ENCODE results near the gene MTMR12. TPM values are rescaled to one million over a fixed set of nuclear protein-coding genes. Genes with fewer than 3 reads are reported as not detected.

MTMR12 gene
- total RNA-seq, 1 donor from 2014 or later: 36.3 TPM

DNA sequence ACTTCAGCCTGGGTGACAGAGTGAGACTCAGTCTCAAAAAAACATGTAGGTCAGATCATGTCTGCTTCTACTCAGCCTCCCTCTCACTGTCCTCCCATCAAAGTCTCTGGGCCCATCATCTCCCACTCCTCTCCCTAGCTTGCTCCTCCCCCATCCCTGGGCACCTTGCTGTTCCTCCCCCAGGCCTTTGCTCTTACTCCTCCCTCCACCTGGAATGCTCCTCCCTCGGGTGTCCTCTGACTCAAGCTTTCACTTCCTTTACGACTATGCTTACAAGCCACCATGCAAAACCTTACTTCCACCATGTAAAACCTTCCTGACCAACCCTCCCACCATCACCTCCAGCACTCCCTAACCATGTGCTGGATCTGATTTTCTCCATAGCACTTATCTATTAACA is 51.5 kb downstream of the MTMR12 start:
- POLR2A ChIA-PET: no interaction called here
- CTCF ChIA-PET: interaction anchor here (1.6 kb wide), 1 partner anchor 69 kb away, joined by 3 read pairs; no protein-coding TSS in a partner anchor
- Mint-ChIP-seq H3K4me3 (no peak overlapping the region), H3K36me3 (ENCODE audit: low read depth) (peaks cover 84% of the 10 kb centered on the region), H3K9me3 (peaks cover 9% of the 10 kb centered on the region), H3K27me3 (no peaks in the 10 kb centered on the region), H3K4me1 (peaks cover 17% of the 10 kb centered on the region), H3K27ac (peak overlapping the region; percentile 69)
- intact Hi-C loops (cut with micrococcal nuclease): loop anchor here (5.0 kb wide), 1 partner anchor 51 kb away; the partner anchor contains the start of gene MTMR12
- ATAC-seq (ENCODE audit: low read depth) (peak; percentile 79), DNase-seq (no peak)
- TF ChIP-seq, protein P1, sequence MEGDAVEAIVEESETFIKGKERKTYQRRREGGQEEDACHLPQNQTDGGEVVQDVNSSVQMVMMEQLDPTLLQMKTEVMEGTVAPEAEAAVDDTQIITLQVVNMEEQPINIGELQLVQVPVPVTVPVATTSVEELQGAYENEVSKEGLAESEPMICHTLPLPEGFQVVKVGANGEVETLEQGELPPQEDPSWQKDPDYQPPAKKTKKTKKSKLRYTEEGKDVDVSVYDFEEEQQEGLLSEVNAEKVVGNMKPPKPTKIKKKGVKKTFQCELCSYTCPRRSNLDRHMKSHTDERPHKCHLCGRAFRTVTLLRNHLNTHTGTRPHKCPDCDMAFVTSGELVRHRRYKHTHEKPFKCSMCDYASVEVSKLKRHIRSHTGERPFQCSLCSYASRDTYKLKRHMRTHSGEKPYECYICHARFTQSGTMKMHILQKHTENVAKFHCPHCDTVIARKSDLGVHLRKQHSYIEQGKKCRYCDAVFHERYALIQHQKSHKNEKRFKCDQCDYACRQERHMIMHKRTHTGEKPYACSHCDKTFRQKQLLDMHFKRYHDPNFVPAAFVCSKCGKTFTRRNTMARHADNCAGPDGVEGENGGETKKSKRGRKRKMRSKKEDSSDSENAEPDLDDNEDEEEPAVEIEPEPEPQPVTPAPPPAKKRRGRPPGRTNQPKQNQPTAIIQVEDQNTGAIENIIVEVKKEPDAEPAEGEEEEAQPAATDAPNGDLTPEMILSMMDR (IDR thresholded peaks at IDR 0.05): no peak

DNA sequence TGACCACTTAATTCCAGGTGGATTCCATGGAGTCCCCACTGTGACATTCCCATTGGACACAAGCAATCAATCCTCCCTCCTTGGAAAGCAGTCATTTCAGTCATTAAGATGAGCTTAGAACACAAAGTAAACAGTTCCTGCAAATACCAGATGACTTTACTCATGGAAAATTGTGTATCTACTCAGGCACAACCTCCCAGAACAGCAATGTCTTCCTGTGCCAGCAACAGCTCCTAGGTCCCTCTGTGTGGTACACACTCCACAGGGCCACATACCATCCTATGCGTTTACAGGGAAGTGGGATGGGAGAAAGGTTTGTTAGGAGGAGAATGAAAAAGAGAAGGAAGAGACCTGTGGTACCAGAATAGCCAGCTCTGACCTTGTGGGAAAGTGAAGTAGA is 53.7 kb downstream of the MTMR12 start:
- TF ChIP-seq, protein P1 (IDR thresholded peaks at IDR 0.05): no peak
- Mint-ChIP-seq H3K9me3 (peaks cover 9% of the 10 kb centered on the region), H3K27ac (peak overlapping the region; percentile 24), H3K27me3 (no peaks in the 10 kb centered on the region), H3K4me3 (no peak overlapping the region), H3K4me1 (peaks cover 17% of the 10 kb centered on the region), H3K36me3 (ENCODE audit: low read depth) (peaks cover 84% of the 10 kb centered on the region)
- intact Hi-C loops (cut with micrococcal nuclease): no loop called here
- DNase-seq: no peak
- ChIA-PET POLR2A (interaction anchor here (1.3 kb wide), 1 partner anchor 10 kb away, joined by 3 read pairs; no protein-coding TSS in a partner anchor), CTCF (no interaction called here)
- no peak for ATAC-seq (ENCODE audit: low read depth)

DNA sequence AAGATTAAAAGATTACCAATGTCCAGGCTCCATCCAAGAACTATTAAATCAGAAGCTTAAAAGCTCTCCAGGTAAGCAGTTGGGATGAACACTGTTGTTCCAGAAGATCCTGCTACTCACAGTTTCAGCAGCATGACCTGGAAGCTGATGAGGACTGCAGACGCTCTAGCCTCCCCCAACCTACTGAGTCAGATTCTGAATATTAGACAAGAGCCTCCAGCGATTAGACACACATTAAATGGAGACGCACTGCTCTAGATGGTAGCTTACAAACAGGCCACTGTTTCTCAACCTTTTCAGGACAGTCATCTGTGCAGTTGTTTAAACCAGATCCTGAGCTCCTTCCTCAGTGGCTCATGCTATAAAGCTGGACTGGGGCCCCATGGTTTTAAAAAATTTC is 54.3 kb downstream of the MTMR12 start:
- ChIA-PET CTCF (interaction anchor here (0.7 kb wide), 1 partner anchor 22 kb away, joined by 3 read pairs; no protein-coding TSS in a partner anchor), POLR2A (interaction anchor here (0.7 to 1.3 kb wide), 2 partner anchors 10 to 49 kb away, joined by 3 to 4 read pairs; no protein-coding TSS in a partner anchor)
- TF ChIP-seq, protein P1 (IDR thresholded peaks at IDR 0.05): no peak
- peaks cover 84% of the 10 kb centered on the region for H3K36me3 Mint-ChIP-seq (ENCODE audit: low read depth)
- H3K9me3 Mint-ChIP-seq: peaks cover 9% of the 10 kb centered on the region
- no peaks in the 10 kb centered on the region for H3K27me3 Mint-ChIP-seq
- DNase-seq (no peak), ATAC-seq (ENCODE audit: low read depth) (no peak)
- H3K27ac Mint-ChIP-seq: no peak overlapping the region
- H3K4me1 Mint-ChIP-seq: peaks cover 17% of the 10 kb centered on the region
- no peak overlapping the region for H3K4me3 Mint-ChIP-seq
- intact Hi-C loops (cut with micrococcal nuclease): no loop called here

DNA sequence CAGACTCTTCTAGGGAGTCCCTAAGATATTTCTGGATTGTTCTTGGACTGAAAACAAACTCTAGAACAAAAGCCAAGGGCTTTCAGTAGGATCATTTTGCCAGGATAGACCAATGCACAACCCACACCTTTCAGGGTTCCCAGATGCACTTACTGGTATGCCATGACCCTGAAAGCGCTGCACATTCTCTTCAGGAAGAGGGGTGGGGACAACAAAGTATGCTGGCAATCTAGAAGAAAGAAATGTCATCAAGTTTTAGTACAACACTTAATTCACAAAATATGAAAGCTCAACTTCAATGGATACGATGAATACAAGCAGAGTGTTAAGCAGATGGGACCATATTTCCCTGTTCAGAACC is 57.2 kb downstream of the MTMR12 start:
- H3K27ac Mint-ChIP-seq: no peak overlapping the region
- ChIA-PET CTCF (interaction anchor here (0.7 kb wide), 1 partner anchor 23 kb away, joined by 3 read pairs; no protein-coding TSS in a partner anchor), POLR2A (interaction anchor here (0.6 kb wide), 1 partner anchor 224 kb away, joined by 4 read pairs; no protein-coding TSS in a partner anchor)
- no peak overlapping the region for H3K4me3 Mint-ChIP-seq
- intact Hi-C loops (cut with micrococcal nuclease): no loop called here
- TF ChIP-seq, protein P1 (IDR thresholded peaks at IDR 0.05): no peak
- H3K4me1 Mint-ChIP-seq: peaks cover 14% of the 10 kb centered on the region
- no peaks in the 10 kb centered on the region for H3K27me3 Mint-ChIP-seq
- H3K36me3 Mint-ChIP-seq (ENCODE audit: low read depth): peaks cover 84% of the 10 kb centered on the region
- ATAC-seq (ENCODE audit: low read depth) (no peak), DNase-seq (no peak)
- no peaks in the 10 kb centered on the region for H3K9me3 Mint-ChIP-seq

DNA sequence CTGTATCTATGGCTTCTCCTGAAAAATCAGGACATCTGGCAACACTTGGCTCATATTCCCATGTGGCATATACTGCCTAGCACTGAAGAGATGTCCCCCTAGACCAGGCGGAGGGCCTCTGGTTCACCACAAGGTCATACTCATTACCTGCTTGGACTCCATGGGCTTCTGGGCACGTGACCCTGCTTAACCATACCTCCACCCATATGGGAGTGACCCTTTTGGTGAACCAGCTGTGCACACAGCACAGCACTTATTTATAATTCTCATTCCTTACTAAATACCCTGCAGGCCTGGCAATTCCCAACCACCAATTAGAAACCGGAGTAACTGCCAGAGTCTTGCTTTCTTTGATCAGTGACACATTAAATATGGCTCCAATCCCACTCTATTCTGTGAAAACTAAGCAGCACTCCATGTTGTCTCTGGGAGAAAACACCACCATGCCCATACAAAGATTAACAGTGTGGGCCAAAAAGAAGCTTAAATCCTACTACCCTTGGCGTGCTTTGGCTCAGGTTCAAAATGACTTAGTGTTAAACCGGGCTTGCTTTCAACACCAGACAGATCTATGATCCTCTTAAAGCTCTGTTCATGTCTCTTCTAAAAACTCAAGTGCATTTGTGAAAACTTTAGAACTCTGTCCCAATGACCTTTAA is 57.7 kb downstream of the MTMR12 start:
- CTCF ChIA-PET: interaction anchor here (0.7 kb wide), 1 partner anchor 23 kb away, joined by 3 read pairs; no protein-coding TSS in a partner anchor
- TF ChIP-seq, protein P1 (IDR thresholded peaks at IDR 0.05): no peak
- H3K4me3 Mint-ChIP-seq: no peak overlapping the region
- peaks cover 9% of the 10 kb centered on the region for H3K4me1 Mint-ChIP-seq
- no peak for ATAC-seq (ENCODE audit: low read depth)
- DNase-seq: no peak
- intact Hi-C loops (cut with micrococcal nuclease): no loop called here
- H3K27me3 Mint-ChIP-seq: no peaks in the 10 kb centered on the region
- peaks cover 84% of the 10 kb centered on the region for H3K36me3 Mint-ChIP-seq (ENCODE audit: low read depth)
- no peak overlapping the region for H3K27ac Mint-ChIP-seq
- POLR2A ChIA-PET: interaction anchor here (0.6 kb wide), 1 partner anchor 225 kb away, joined by 4 read pairs; no protein-coding TSS in a partner anchor
- no peaks in the 10 kb centered on the region for H3K9me3 Mint-ChIP-seq

Data from activated B cell treated with CpG ODN at 0.5 μM for 24 hours (primary cell).